Superior temporal gyrus (tissue), 1 donor: Measurements from ENCODE around the gene ISY1.
"Not testable (repeated sequence)": the region's sequence is repeated elsewhere in the genome, so short reads cannot be mapped to it uniquely, and the experiment has no call there.

Experiments
- DNase-seq: peaks from one replicate; pipeline ENCODE4 v3.0.0-alpha.2; 2016; ENCODE audit errors: extremely low spot score

The ISY1 gene

DNA sequence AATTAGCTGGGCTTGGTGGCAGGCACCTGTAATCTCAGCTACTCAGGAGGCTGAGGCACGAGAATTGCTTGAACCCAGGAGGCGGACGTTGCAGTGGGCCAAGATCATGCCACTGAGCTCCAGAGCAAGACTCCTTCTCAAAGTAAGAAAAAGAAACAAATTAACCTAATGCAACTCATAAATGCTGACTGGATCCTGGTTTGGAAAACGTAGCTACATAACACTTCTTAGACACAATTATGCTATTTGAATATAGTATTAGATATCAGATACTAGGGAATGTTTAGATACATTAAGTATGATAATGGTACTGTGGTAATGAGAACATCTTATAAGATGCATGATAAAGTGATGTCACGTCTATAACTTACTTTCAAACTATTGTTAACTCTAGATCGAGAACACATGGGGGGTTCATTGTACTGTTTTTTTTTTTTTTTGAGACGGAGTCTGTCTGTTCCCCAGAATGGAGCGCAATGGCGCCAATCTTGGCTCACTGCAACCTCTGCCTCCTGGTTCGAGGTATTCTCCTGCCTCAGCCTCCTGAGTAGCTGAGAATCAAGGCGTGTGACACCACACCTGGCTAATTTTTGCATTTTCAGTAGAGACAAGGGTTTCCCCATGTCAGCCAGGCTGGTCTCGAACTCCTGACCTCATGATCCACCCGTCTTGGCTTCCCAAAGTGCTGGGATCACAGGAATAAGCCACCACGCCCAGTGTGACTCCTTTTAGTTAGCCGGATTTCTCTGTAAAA, 5.9 kb upstream of the ISY1 start:
- no peak for DNase-seq

DNA sequence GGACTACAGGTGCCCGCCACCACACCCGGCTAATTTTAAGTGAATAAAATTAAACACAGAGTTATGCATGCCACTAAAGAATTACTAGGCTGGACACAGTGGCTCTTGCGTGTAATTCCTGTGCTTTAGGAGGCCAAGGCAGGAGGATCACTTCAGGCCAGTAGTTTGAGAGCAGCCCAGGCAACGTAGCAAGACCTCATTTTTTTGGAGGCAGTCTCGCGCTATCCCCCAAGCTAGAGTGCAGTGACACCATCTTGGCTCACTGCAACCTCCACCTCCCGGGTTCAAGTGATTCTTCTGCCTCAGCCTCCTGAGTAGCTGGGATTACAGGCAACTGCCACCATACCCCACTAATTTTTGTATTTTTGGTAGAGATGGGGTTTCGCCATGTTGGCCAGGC, 4.7 kb upstream of the ISY1 start:
- not testable (repeated sequence) for DNase-seq

- no peak for DNase-seq
Observed at GRCh38 chr3:129164500-129164899, 3.6 kb upstream of the ISY1 start.

GRCh38 chr3:129162729-129163579, 2.1 kb upstream of the ISY1 start:
- no peak for DNase-seq

GRCh38 chr3:129161860-129162271, 1.0 kb upstream of the ISY1 start:
- DNase-seq = no peak

DNA sequence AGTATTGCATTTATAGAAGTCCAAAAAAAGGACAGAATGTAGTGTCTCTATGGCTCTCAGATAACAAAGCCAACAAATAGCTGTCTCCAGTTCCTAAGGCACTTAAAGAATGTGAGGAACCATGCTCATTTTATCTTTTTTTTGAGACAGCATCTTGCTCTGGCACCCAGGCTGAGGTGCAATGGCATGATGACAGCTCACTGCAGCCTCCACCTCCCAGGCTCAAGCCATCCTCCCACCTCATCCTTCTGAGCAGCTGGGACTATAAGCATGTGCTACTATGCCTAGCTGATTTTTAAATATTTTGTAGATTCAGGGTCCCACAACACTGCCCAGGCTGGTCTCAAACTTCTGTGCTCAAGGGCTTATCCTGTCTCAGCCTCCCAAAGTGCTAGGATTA, 16.1 kb downstream of the ISY1 start:
- no peak for DNase-seq

- not testable (repeated sequence) for DNase-seq
Observed at GRCh38 chr3:129141011-129141410, 19.9 kb downstream of the ISY1 start.

DNA sequence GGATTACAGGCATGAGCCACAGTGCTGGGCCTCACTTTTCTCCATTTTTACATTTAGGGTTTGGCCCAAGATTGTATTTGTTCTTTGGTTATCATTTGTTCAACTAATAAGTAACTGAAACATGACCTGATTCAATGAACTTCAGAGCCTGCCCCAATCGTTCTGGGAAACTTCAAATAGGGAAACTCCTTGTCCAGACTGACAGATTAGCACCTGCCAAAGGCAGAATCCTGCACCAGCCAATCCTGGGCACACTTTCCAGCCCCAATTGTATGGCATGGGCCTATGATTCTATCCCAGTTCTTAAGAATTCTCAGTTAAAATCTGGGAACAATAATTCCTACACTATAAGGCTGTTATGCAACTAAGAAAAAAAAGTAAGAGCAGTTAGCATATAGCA, 21.0 kb downstream of the ISY1 start:
- no peak for DNase-seq

DNA sequence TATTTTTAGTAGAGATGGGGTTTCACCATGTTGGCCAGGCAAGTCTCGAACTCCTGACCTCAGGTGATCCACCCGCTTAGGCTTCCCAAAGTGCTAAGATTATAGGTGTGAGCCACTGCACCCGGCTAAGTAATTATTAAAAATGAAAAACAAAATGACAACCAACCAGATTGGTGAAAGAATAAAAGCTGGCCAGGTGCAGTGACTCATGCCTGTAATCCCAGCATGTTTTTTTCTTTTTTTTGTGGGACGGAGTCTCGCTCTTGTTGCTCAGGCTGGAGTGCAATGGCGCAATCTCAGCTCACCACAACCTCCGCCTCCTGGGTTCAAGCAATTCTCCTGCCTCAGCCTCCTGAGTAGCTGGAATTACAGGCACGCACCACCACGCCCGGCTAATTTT, 24.6 kb downstream of the ISY1 start:
- not testable (repeated sequence) for DNase-seq

- DNase-seq = no peak
Observed at GRCh38 chr3:129132097-129132866, 28.6 kb downstream of the ISY1 start.

DNA sequence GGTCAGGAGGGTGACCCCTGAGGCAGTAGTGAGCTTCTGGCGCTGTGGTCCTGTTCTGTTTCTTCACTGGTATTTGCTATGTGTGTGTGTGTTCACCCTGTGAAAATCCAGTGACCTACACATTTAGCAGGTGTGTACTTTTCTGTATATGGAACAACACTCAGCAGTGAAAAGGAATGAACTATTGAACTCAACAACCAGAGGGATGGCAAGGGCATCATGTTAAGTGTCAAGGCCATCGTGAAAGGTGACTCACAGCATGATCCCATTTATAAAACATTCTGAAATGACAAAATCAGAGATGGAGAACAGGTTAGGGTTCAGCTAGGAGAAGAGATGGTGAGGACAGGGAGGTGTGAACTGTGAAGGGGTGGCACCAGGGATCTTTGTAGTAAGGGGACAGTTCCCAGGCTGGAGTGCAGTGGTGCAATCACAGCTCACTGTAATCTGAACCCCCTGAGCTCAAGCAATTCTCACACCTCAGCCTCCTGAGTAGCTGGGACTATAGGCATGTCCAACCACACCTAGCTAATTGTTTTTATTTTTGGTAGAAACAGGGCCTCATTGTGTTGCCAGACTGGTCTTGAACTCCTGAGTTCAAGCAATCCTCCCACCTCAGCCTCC, 29.3 kb downstream of the ISY1 start:
- no peak for DNase-seq

DNA sequence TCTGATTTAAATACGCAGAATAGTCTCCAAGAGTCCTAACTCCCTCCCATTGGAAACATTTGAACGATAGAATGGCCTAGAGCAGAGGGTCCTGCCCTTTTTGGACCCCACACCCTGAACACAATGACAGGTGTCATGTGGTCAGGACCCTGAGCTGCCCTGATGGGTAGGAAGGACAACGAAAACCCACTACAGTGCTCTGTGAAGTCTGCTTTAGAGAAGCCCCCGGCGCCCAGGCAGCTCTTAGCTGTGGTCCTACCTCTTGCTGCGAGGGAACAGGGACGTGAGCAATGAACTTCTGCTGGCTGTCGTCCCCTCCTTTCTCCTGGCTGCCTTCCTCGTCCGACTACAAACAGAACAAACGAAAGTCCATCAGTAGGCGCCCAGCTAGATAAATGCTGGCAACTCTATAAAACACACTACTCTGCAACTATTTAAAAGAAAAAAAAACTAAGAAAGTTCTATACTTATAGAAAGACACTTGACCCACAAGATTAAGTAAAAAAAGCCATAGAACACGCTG, 30.5 kb downstream of the ISY1 start:
- DNase-seq = no peak

DNA sequence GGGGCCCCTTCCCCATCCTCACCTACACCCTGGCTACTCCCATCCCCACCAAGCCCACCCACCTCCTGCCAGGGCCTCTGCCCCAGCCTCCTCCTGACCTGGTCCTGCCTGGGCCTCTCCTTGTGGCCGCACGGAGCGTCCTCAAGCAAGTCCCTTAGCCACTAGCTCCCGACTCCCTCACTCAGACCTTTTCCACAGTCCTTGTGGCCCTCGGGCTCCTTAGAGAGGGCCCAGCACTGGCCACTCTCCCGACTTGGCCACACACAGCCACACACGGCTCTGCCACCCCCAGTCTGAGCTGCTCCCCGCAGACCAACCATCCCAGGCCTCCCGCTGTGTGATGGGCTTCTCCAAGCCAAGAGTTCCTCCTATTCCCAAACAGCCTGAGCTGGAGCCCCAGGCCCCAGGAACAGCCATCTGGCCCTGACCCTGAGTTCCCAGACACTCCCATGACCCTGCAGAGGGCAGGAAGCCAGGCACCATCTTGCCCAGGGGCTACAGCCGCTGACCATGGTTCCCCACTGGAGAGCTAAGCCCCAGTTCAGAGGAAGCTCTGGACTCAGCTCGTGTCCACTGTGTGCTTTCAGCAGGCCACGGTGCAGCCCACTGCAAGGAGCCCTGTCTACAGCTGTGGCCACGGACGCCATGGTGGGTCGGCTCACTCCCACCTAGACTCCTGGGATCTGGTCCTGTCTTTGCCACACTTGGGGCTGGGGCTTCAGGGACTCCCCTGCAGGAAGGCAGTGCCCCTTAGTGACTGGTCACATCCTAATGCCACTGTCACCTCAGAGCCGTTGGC, 32.3 kb downstream of the ISY1 start:
- DNase-seq = no peak

GRCh38 chr3:129126726-129127280, 34.1 kb downstream of the ISY1 start:
- DNase-seq = no peak

DNA sequence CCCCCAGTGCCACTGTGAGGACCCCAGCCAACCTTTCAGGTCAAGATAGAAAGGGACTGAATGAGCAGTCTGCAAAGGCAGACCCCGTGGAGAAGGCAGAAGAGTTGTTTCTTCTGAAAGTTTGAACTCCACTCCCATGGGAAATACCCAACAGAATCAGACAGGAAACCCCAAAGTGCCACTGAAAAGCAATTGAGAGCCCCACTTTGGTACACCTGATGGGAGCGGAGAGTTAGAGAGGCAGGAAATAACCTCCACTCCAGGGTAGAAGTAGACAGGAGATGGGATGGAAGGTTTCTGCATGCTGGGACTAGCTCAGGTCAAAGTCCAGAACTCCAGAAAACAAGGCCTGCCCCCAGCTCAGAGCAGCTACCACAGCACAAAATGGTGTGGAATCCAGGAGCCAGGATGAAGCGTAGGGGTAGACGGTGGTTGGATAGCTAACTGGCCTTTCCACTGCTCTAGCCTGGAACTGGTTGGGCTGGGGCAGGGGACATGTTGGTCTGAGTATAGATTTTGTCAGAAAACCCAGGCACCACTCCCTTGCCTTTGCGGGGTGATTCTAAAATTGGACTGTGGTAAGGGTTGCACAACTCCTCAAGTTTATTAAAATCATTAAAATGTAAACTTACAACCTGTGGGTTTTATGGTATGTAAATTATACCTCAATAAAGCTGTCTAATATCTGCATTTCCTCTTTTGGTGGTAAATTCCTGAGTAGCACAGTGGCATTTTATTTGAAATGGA, 37.4 kb downstream of the ISY1 start:
- DNase-seq = no peak

DNA sequence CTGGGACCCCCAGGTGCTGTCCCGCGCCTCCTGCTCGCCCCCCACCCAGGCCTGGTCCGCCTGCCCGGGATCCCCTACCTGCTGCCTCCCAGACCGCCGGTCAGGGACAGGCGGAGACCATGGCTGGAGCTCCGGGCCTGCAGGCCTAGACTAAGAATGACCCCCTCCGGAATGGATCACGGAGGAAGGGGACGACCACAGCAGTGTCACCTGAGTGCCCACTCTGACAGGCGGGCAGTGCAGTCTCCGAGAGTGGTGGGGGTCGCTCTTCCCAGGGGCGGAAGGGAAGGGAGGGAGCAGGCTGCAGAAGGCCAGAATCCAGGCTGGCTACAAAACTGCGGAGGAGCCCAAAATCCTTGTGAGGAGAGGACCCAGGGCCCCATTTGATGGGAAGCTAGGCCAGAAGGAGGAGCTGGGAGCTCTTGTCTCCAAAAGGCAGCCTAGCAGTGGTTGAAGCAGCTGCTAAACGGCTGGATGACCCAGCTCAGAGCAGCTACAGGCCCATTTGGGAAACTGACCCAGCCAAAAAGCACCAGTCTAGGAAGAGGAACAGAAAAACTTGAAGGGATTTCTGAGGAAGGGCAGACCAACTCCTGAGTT, 38.4 kb downstream of the ISY1 start:
- no peak for DNase-seq

GRCh38 chr3:129121792-129122411, 39.0 kb downstream of the ISY1 start, which contains the start of gene RAB43:
Gene RAB43, minus strand, starts transcription at chr3:129121804. Its CDS starts 315 bp downstream, at chr3:129121489.
- peak; percentile 37 for DNase-seq

GRCh38 chr3:129121016-129121791, 39.7 kb downstream of the ISY1 start:
- DNase-seq = no peak
